ENCODE measurements around the gene SEC11C. TPM values are rescaled to one million over a fixed set of nuclear protein-coding genes. Genes with fewer than 3 reads are reported as not detected.

The SEC11C gene
- total RNA-seq, 6 donors from 2014 or later = 12.6 to 78.3 (median 63.0) TPM

DNA sequence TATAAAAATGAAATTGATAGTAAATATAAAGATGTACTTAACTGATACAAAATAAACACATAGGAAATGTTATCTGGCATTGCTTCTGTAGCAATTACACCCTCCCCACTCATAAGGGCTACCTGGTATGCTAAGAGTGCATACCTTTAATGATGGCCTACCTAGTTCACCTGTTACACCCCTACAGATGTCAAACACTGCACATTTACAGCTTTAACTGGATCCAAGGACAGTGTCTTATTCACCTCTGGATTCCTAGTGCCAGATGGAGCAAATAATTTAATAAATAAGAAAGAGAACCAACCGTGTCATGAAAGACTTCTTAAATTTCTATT, 15.3 kb upstream of the SEC11C start:
- no peak for DNase-seq

DNA sequence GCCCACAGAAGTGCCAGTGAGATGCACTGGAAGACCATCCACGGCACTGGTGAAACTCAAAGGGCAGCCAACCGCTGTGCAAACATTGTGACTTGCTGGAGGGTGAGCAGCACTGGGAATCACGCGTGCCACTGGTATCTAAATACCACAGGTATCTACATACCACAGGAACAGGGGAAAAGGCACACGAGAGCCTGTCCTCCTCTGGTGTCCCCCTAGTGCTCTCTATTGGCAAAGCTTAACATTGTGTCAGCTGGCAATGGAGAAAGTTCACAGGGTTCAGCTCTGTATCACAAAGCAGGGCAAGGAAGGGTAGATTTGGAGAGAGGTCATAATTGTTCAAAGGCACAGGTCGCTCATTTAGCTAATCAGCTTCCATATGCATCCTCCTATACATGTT, 12.6 kb upstream of the SEC11C start:
- H3K36me3 ChIP-seq = no peaks in the 10 kb centered on the region
- TF ChIP-seq EP300 (IDR thresholded peaks at IDR 0.05) (no peak), POLR2A (IDR thresholded peaks at IDR 0.05) (no peak), POLR2AphosphoS5 (IDR thresholded peaks at IDR 0.05) (no peak)
- TF ChIP-seq, protein P1, sequence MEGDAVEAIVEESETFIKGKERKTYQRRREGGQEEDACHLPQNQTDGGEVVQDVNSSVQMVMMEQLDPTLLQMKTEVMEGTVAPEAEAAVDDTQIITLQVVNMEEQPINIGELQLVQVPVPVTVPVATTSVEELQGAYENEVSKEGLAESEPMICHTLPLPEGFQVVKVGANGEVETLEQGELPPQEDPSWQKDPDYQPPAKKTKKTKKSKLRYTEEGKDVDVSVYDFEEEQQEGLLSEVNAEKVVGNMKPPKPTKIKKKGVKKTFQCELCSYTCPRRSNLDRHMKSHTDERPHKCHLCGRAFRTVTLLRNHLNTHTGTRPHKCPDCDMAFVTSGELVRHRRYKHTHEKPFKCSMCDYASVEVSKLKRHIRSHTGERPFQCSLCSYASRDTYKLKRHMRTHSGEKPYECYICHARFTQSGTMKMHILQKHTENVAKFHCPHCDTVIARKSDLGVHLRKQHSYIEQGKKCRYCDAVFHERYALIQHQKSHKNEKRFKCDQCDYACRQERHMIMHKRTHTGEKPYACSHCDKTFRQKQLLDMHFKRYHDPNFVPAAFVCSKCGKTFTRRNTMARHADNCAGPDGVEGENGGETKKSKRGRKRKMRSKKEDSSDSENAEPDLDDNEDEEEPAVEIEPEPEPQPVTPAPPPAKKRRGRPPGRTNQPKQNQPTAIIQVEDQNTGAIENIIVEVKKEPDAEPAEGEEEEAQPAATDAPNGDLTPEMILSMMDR (IDR thresholded peaks at IDR 0.05) = no peak

More for the DNA sequence above, 15.3 kb upstream of the SEC11C start:
- Histone ChIP-seq H3K36me3 (no peaks in the 10 kb centered on the region), H3K4me3 (no peak overlapping the region), H3K27ac (no peak overlapping the region), H3K4me1 (no peaks in the 10 kb centered on the region), H3K27me3 (no peaks in the 10 kb centered on the region), H3K9me3 (no peaks in the 10 kb centered on the region)
- no peak for ATAC-seq (ENCODE audit: low FRiP score in 2 of 2)
- WGBS, 2 donors = 63 to 74% methylated on average over 1 of the region's 1 CpG
- TF ChIP-seq POLR2A (IDR thresholded peaks at IDR 0.05) = no peak
- TF ChIP-seq POLR2AphosphoS5 (IDR thresholded peaks at IDR 0.05) = no peak
- TF ChIP-seq EP300 (IDR thresholded peaks at IDR 0.05) = no peak
- TF ChIP-seq, protein P1 (IDR thresholded peaks at IDR 0.05) = no peak

DNA sequence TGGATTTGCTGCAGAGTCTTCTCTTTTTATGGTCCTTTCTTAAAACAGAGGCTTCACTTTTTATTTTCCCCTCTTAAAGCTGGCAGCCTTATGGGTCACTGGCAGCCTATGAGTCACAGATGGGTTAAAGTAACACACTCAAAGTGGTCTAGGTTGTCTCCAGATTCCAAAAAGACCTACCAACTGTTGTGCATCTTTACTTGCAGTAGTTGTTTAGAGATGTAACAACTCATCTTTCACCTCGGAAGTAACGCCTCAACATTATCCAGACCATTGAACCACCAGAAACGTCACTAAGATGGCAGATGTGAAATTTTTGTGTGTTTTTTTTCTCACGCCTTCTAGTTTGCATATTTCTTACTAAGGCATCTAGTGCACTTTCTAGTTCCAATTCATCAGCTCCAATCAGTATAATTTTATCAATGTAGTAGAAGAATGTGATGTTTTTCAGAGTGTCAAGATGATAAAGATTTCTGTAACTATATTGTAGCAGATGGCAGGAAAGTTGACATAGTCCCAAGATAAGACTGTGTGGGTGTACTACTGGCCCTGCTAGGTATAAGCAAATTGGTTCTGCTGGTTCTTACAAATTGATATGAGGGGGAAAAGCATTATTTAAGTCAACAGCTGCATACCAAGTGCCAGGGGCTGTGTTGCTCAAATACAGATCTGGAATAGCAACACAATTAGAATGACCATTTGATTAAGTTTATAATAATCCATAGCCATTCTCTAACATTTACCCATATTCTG, 9.6 kb upstream of the SEC11C start:
- no peak for DNase-seq
- H3K27ac ChIP-seq = no peak overlapping the region
- WGBS, 2 donors = 70 to 86% methylated on average over 4 of the region's 4 CpGs
- H3K36me3 ChIP-seq = no peaks in the 10 kb centered on the region
- no peaks in the 10 kb centered on the region for H3K9me3 ChIP-seq
- no peaks in the 10 kb centered on the region for H3K4me1 ChIP-seq
- H3K4me3 ChIP-seq = no peak overlapping the region
- TF ChIP-seq POLR2A (IDR thresholded peaks at IDR 0.05) = no peak
- no peak for TF ChIP-seq EP300 (IDR thresholded peaks at IDR 0.05)
- TF ChIP-seq, protein P1 (IDR thresholded peaks at IDR 0.05) = no peak
- no peak for TF ChIP-seq POLR2AphosphoS5 (IDR thresholded peaks at IDR 0.05)
- ATAC-seq (ENCODE audit: low FRiP score in 2 of 2) = no peak
- H3K27me3 ChIP-seq = no peaks in the 10 kb centered on the region

More for the DNA sequence above, 12.6 kb upstream of the SEC11C start:
- DNase-seq = no peak
- no peaks in the 10 kb centered on the region for H3K9me3 ChIP-seq
- H3K27me3 ChIP-seq = no peaks in the 10 kb centered on the region
- no peak overlapping the region for H3K4me3 ChIP-seq
- WGBS, 2 donors = 54 to 67% methylated on average over 5 to 6 of the region's 6 CpGs
- no peak for ATAC-seq (ENCODE audit: low FRiP score in 2 of 2)
- H3K4me1 ChIP-seq = no peaks in the 10 kb centered on the region
- no peak overlapping the region for H3K27ac ChIP-seq

DNA sequence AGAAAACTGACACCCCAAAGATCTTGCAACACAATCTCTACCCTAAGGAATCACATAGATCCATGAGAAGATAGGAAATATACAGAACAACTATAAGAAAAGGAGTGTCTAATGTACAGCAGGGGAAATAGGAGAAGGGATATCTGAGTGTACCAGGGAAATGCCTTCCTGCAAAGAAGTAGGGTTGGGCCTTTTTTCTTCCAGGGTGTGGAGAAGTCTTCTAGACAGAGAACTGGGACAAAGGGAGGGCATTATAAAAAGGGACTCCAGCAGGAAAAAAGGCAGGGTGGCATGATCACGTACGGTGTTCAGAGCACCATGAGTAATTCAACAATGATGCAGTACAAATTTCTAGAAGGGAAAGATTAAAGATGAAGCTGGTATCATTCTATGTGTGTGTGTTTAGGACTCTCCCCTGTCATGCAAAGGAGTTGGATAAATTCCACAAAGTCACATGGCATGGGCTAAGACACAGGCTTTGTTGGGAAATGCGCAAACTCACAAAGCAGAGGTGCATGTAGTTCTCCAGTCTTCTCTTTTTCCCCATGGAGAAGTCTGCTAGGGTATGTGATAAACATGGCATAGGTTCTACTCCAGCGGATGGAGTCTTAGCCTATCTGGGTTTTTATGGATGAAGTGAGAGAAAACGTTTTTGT, 6.7 kb upstream of the SEC11C start:
- no peak overlapping the region for H3K27ac ChIP-seq
- H3K27me3 ChIP-seq = no peaks in the 10 kb centered on the region
- 69 to 84% methylated on average over 5 of the region's 5 CpGs for WGBS, 2 donors
- no peaks in the 10 kb centered on the region for H3K4me1 ChIP-seq
- TF ChIP-seq, protein P1 (IDR thresholded peaks at IDR 0.05) = no peak
- TF ChIP-seq POLR2A (IDR thresholded peaks at IDR 0.05) (no peak), EP300 (IDR thresholded peaks at IDR 0.05) (no peak), POLR2AphosphoS5 (IDR thresholded peaks at IDR 0.05) (no peak)
- no peak for ATAC-seq (ENCODE audit: low FRiP score in 2 of 2)
- no peaks in the 10 kb centered on the region for H3K36me3 ChIP-seq
- DNase-seq = no peak
- H3K4me3 ChIP-seq = no peak overlapping the region
- no peaks in the 10 kb centered on the region for H3K9me3 ChIP-seq
